IMR-90 (cell line): ENCODE data around the gene PHKG2. TPM values are rescaled to one million over a fixed set of nuclear protein-coding genes. Genes with fewer than 3 reads are reported as not detected.
A peak's percentile ranks its signal among the peaks of the same experiment; 100 is the strongest.

Experiments used
- ATAC-seq: fragments of 200-7000 bp; cut with Tn5 transposase; 2 replicates; pipeline ENCODE4 v1.9.1; 2020; ENCODE audit warnings: low read depth, mild to moderate bottlenecking, moderate library complexity
- BruUV-seq: library from RNA; stranded (reverse); fragments of 400-500 nt; replicated peaks from 2 replicates; lab custom pipeline; 2021; lab: Mats Ljungman, UMichigan
- CTCF ChIA-PET: fragments of 300-600 bp; formaldehyde crosslinking; extraction: SDS; loops from one replicate; lab custom pipeline; 2021; ENCODE audit warnings: antibody characterized with exemption; lab: Yijun Ruan, JAX
- POLR2A ChIA-PET: fragments of 300-600 bp; sonication (Branson Sonifier 250); formaldehyde crosslinking; loops from one replicate; lab custom pipeline; 2022; ENCODE audit warnings: antibody characterized with exemption; ENCODE audit not compliant: unreplicated experiment; lab: Charles Lee
- DNase-seq: peaks from one replicate; pipeline ENCODE4 v3.0.0; 2013
- H2AFZ ChIP-seq: replicated peaks from 2 replicates; pipeline ENCODE3; 2013; ENCODE audit warnings: low read length, mild to moderate bottlenecking; ENCODE audit not compliant: poor library complexity
- H2AK5ac ChIP-seq: 2 replicates; pipeline ENCODE4 v1.6.1; 2013; ENCODE audit warnings: low read depth, low read length, inconsistent platforms
- H2AK9ac ChIP-seq: replicated peaks from 2 replicates; pipeline ENCODE3; 2013; ENCODE audit warnings: mild to moderate bottlenecking, low read depth, low read length, moderate library complexity; ENCODE audit not compliant: poor library complexity
- H2BK120ac ChIP-seq: 2 replicates; pipeline ENCODE4 v1.6.1; 2013; ENCODE audit warnings: low read depth, low read length, inconsistent platforms
- H2BK15ac ChIP-seq: 3 replicates; pipeline ENCODE4 v1.6.1; 2013; ENCODE audit warnings: low read depth, low read length, inconsistent platforms
- H2BK20ac ChIP-seq: 2 replicates; pipeline ENCODE4 v1.6.1; 2013; ENCODE audit warnings: low read depth, mild to moderate bottlenecking, inconsistent platforms, low read length, moderate library complexity
- H2BK5ac ChIP-seq: 2 replicates; pipeline ENCODE4 v1.6.1; 2013; ENCODE audit warnings: mild to moderate bottlenecking, low read depth, low read length, inconsistent platforms; ENCODE audit not compliant: poor library complexity, severe bottlenecking
- H3K14ac ChIP-seq: replicated peaks from 2 replicates; pipeline ENCODE4 v1.6.1; 2013; ENCODE audit warnings: low read depth, low read length, inconsistent platforms
- H3K18ac ChIP-seq: 2 replicates; pipeline ENCODE4 v1.6.1; 2013; ENCODE audit warnings: low read depth, low read length, control low read depth
- H3K23ac ChIP-seq: 2 replicates; pipeline ENCODE4 v1.6.1; 2013; ENCODE audit warnings: low read depth, low read length, inconsistent platforms
- H3K27ac ChIP-seq: 2 replicates; pipeline ENCODE4 v1.5.1; 2013; ENCODE audit warnings: mild to moderate bottlenecking, control low read depth, low read length; ENCODE audit not compliant: insufficient read depth
- H3K27me3 ChIP-seq: 2 replicates; pipeline ENCODE4 v1.6.1; 2013; ENCODE audit warnings: low read length; ENCODE audit not compliant: control insufficient read depth, insufficient read depth
- H3K36me3 ChIP-seq: 2 replicates; pipeline ENCODE4 v1.6.1; 2013; ENCODE audit warnings: low read length, mixed read lengths; ENCODE audit not compliant: control insufficient read depth, insufficient read depth
- H3K4ac ChIP-seq: 2 replicates; pipeline ENCODE4 v1.6.1; 2013; ENCODE audit warnings: low read depth, low read length, inconsistent platforms
- H3K4me1 ChIP-seq: 2 replicates; pipeline ENCODE4 v1.6.1; 2013; ENCODE audit warnings: low read length, mixed read lengths; ENCODE audit not compliant: control insufficient read depth, insufficient read depth
- H3K4me2 ChIP-seq: 2 replicates; pipeline ENCODE4 v1.6.1; 2013; ENCODE audit warnings: low read depth, mild to moderate bottlenecking, control low read depth, low read length, moderate library complexity
- H3K4me3 ChIP-seq: 2 replicates; pipeline ENCODE4 v1.5.1; 2013; ENCODE audit warnings: low read depth, mild to moderate bottlenecking, control low read depth, low read length, moderate library complexity; ENCODE audit not compliant: insufficient read depth
- H3K56ac ChIP-seq: 2 replicates; pipeline ENCODE4 v1.6.1; 2013; ENCODE audit warnings: low read length, inconsistent platforms; ENCODE audit not compliant: insufficient read depth; ENCODE audit errors: extremely low read depth
- H3K79me1 ChIP-seq, 2 experiments: 2 replicates each; pipeline ENCODE4 v1.6.1; 2013; ENCODE audit warnings: low read length in 2 of 2, inconsistent platforms in 1 of 2, low read depth in 1 of 2
- H3K9ac ChIP-seq: 2 replicates; pipeline ENCODE4 v1.6.1; 2013; ENCODE audit warnings: low read depth, low read length, control low read depth
- H3K9me1 ChIP-seq: 2 replicates; pipeline ENCODE4 v1.6.1; 2013; ENCODE audit warnings: low read length, inconsistent platforms; ENCODE audit not compliant: insufficient read depth
- H3K9me3 ChIP-seq: 2 replicates; pipeline ENCODE4 v1.6.1; 2013; ENCODE audit warnings: low read length; ENCODE audit not compliant: control insufficient read depth, insufficient read depth
- H4K20me1 ChIP-seq: 2 replicates; pipeline ENCODE4 v1.6.1; 2013; ENCODE audit warnings: low read length, inconsistent platforms; ENCODE audit not compliant: insufficient read depth
- H4K5ac ChIP-seq: 2 replicates; pipeline ENCODE4 v1.6.1; 2013; ENCODE audit warnings: mild to moderate bottlenecking, low read depth, low read length, control low read depth
- H4K8ac ChIP-seq, 2 experiments: 2 replicates each; pipeline ENCODE4 v1.6.1; 2013; ENCODE audit warnings: low read depth in 2 of 2, low read length in 2 of 2, control low read depth in 1 of 2, inconsistent platforms in 1 of 2
- H4K91ac ChIP-seq: 2 replicates; pipeline ENCODE4 v1.6.1; 2013; ENCODE audit warnings: low read depth, low read length, inconsistent platforms; ENCODE audit not compliant: insufficient read depth
- CEBPB ChIP-seq: IDR thresholded peaks from 2 replicates; pipeline ENCODE4 v1.6.1; 2012; ENCODE audit warnings: low read depth, low read length, improper control_type of control experiment
- CHD1 ChIP-seq: IDR thresholded peaks from 2 replicates; pipeline ENCODE4 v1.6.1; 2012; ENCODE audit warnings: low read depth, low read length, improper control_type of control experiment
- FOS ChIP-seq: fragments of 150-350 bp; IDR thresholded peaks from 2 replicates; pipeline ENCODE4 v1.6.1; 2016; ENCODE audit warnings: low read depth, low read length
- MAFK ChIP-seq: IDR thresholded peaks from 2 replicates; pipeline ENCODE4 v1.6.1; 2012; ENCODE audit warnings: low read depth, low read length, improper control_type of control experiment
- MAZ ChIP-seq: IDR thresholded peaks from 2 replicates; pipeline ENCODE4 v1.6.1; 2012; ENCODE audit warnings: low read depth, mild to moderate bottlenecking, low read length, improper control_type of control experiment, moderate library complexity, borderline replicate concordance
- RAD21 ChIP-seq: IDR thresholded peaks from 2 replicates; pipeline ENCODE4 v1.6.1; 2012; ENCODE audit warnings: low read length, improper control_type of control experiment
- RCOR1 ChIP-seq: IDR thresholded peaks from 2 replicates; pipeline ENCODE4 v1.6.1; 2012; ENCODE audit warnings: mild to moderate bottlenecking, low read length, improper control_type of control experiment; ENCODE audit not compliant: insufficient replicate concordance
- SMC3 ChIP-seq: fragments of 150-350 bp; IDR thresholded peaks from 2 replicates; pipeline ENCODE4 v1.6.1; 2016; ENCODE audit warnings: low read depth, mild to moderate bottlenecking, antibody characterized with exemption, low read length, moderate library complexity
- WGBS, 2 experiments: methylation state at CpG; one replicate each; pipeline versions ENCODE4 v1.1.5 to v1.1.7; 2013; ENCODE audit warnings: missing lambda C conversion rate in 2 of 2; ENCODE audit not compliant: insufficient read length in 1 of 2; ENCODE audit errors: extremely low coverage in 2 of 2; 5-methylcytosine and 5-hydroxymethylcytosine counted together
- dilution Hi-C: fragments of 300-500 bp; cut with HindIII; formaldehyde crosslinking; loops from one replicate; pipeline ENCODE4 v1.14.3; 2018; ENCODE audit warnings: low sequenced_read_pairs; ENCODE audit not compliant: unreplicated experiment
- in situ Hi-C: fragments of 300-500 bp; cut with MboI; formaldehyde crosslinking; loops from 3 replicates; pipeline ENCODE4 v1.14.3; 2019; ENCODE audit warnings: low sequenced_read_pairs, inconsistent platforms, mixed read lengths
- intact Hi-C: fragments of 100-400 bp; cut with micrococcal nuclease; formaldehyde crosslinking; loops from 2 replicates; pipeline ENCODE4 v1.10.0; 2022
- polyA plus RNA-seq, 3 experiments: library from polyadenylated mRNA; depleted of rRNA; stranded (reverse); fragments of >200 nt; gene quantifications; 2 replicates each; pipeline ENCODE4 v1.2.3, GENCODE V29; 2012; ENCODE audit warnings: low replicate concordance in 1 of 3
- total RNA-seq: library from RNA; depleted of rRNA; stranded (reverse); fragments of >200 nt; gene quantifications from 2 replicates; pipeline ENCODE4 v1.2.3, GENCODE V29; 2012
- TF ChIP-seq, protein P1 (sequence below): fragments of 150-350 bp; IDR thresholded peaks from 2 replicates; pipeline ENCODE4 v1.6.1; 2016; ENCODE audit warnings: low read depth, mild to moderate bottlenecking, low read length, moderate library complexity, borderline replicate concordance
- TF ChIP-seq, protein P2 (sequence below): fragments of 150-350 bp; IDR thresholded peaks from 2 replicates; pipeline ENCODE4 v1.6.1; 2017; ENCODE audit warnings: mild to moderate bottlenecking, antibody characterized with exemption, low read length, low read depth
- TF ChIP-seq, protein P3 (sequence below): conservative IDR thresholded peaks from 2 replicates; pipeline ENCODE4 v1.5.1; 2012; ENCODE audit warnings: mild to moderate bottlenecking, low read depth, low read length, improper control_type of control experiment

The PHKG2 gene
- total and polyA plus RNA-seq, 2 of the 4 experiments (the other 2 are of a cell fraction): 26.0 to 38.9 TPM

DNA sequence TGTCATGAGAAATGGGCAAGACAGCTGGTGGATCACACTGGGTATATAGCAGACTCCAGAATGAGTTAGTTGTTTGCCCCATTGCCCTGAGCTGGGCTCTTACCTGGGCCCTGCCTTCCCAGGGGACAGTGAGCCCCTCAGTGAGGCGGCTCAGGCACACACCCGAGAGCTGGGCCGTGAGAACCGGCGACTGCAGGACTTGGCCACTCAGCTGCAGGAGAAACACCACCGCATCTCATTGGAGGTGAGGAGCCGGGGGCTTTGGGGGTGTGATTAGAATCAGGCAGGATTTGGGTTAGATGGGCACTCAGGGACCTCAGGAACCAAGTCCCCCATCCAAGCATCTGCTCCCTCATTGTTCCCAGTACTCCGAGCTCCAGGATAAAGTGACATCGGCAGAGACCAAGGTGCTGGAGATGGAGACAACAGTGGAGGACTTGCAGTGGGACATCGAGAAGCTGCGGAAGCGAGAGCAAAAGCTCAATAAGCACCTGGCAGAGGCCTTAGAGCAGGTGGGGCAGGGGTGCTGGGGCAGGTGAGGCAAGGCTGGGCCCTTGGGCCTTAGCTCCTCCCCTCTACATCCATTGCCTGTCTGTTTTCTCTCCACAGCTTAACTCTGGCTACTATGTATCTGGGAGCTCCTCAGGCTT, 16.7 kb downstream of the PHKG2 start (continued):
- TF ChIP-seq CHD1: no peak

DNA sequence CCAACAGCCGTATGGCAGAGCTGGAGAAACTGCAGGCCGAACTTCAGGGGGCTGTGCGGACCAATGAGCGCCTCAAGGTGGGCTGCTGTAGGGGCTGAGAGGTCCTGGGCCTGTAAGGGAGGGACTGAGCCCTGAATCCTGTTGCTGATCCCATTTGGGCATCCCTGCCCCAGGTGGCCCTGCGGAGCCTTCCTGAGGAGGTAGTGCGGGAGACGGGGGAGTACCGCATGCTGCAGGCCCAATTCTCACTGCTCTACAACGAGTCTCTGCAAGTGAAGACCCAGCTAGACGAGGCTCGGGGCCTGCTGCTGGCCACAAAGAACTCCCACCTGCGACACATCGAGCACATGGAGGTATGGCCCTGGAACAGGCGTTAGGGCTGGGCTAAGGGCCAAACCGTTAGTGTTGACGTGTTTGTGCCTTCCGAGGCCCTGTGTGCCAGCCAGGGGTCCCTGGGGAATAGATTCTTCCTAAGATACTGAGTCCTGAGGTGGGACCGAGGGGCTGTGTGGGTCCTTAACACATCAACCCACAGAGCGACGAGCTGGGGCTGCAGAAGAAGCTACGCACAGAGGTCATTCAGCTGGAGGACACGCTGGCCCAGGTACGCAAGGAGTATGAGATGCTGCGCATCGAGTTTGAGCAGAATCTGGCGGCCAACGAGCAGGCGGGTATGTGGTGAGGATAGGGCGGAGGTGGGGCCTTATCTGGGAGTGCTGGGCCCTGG, 18.1 kb downstream of the PHKG2 start:
- DNase-seq: no peak
- CTCF ChIA-PET: no interaction called here
- peaks cover 21% of the 10 kb centered on the region for H4K20me1 ChIP-seq
- H3K4ac ChIP-seq: no peak overlapping the region
- POLR2A ChIA-PET: no interaction called here
- H2BK15ac ChIP-seq: no peak overlapping the region
- TF ChIP-seq RCOR1 (no peak), MAFK (no peak), SMC3 (no peak), CHD1 (no peak), CEBPB (no peak), RAD21 (no peak), FOS (no peak), MAZ (no peak)
- TF ChIP-seq, protein P1, sequence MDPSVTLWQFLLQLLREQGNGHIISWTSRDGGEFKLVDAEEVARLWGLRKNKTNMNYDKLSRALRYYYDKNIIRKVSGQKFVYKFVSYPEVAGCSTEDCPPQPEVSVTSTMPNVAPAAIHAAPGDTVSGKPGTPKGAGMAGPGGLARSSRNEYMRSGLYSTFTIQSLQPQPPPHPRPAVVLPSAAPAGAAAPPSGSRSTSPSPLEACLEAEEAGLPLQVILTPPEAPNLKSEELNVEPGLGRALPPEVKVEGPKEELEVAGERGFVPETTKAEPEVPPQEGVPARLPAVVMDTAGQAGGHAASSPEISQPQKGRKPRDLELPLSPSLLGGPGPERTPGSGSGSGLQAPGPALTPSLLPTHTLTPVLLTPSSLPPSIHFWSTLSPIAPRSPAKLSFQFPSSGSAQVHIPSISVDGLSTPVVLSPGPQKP: no peak
- TF ChIP-seq, protein P2, sequence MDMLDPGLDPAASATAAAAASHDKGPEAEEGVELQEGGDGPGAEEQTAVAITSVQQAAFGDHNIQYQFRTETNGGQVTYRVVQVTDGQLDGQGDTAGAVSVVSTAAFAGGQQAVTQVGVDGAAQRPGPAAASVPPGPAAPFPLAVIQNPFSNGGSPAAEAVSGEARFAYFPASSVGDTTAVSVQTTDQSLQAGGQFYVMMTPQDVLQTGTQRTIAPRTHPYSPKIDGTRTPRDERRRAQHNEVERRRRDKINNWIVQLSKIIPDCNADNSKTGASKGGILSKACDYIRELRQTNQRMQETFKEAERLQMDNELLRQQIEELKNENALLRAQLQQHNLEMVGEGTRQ: no peak
- TF ChIP-seq, protein P3, sequence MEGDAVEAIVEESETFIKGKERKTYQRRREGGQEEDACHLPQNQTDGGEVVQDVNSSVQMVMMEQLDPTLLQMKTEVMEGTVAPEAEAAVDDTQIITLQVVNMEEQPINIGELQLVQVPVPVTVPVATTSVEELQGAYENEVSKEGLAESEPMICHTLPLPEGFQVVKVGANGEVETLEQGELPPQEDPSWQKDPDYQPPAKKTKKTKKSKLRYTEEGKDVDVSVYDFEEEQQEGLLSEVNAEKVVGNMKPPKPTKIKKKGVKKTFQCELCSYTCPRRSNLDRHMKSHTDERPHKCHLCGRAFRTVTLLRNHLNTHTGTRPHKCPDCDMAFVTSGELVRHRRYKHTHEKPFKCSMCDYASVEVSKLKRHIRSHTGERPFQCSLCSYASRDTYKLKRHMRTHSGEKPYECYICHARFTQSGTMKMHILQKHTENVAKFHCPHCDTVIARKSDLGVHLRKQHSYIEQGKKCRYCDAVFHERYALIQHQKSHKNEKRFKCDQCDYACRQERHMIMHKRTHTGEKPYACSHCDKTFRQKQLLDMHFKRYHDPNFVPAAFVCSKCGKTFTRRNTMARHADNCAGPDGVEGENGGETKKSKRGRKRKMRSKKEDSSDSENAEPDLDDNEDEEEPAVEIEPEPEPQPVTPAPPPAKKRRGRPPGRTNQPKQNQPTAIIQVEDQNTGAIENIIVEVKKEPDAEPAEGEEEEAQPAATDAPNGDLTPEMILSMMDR: no peak
- H2AK5ac ChIP-seq: no peak overlapping the region
- H3K9ac ChIP-seq: no peak overlapping the region
- peak overlapping the region; percentile 19 for H2AK9ac ChIP-seq
- dilution Hi-C loops: no loop called here
- H3K4me1 ChIP-seq: peaks cover 7% of the 10 kb centered on the region
- H4K5ac ChIP-seq: no peak overlapping the region
- no peak overlapping the region for H3K23ac ChIP-seq
- no peak overlapping the region for H3K4me3 ChIP-seq
- WGBS, 2 experiments: 93% methylated on average over 21 of the region's 29 CpGs; no CpG with 5 or more reads in 1 of the 2 experiments
- peaks cover 64% of the 10 kb centered on the region for H3K36me3 ChIP-seq
- H3K79me1 ChIP-seq: peaks cover 24 to 63% of the 10 kb centered on the region in 2 experiments
- no peak overlapping the region for H3K27ac ChIP-seq
- H3K9me3 ChIP-seq: no peaks in the 10 kb centered on the region
- ATAC-seq: no peak
- no peak overlapping the region for H2AFZ ChIP-seq
- no peak overlapping the region for H2BK5ac ChIP-seq
- in situ Hi-C loops: no loop called here
- no peaks in the 10 kb centered on the region for H3K9me1 ChIP-seq
- no peak overlapping the region for H3K18ac ChIP-seq
- H3K56ac ChIP-seq: no peak overlapping the region
- no peaks in the 10 kb centered on the region for H3K27me3 ChIP-seq
- intact Hi-C loops: no loop called here
- H3K4me2 ChIP-seq: no peak overlapping the region
- no peak overlapping the region for H4K91ac ChIP-seq
- no peak overlapping the region for H2BK20ac ChIP-seq
- H3K14ac ChIP-seq: no peak overlapping the region
- no peak overlapping the region for H2BK120ac ChIP-seq
- BruUV-seq: no TSS peak
- no peak overlapping the region for H4K8ac ChIP-seq
